HG03025 (cell line): ENCODE measurements around the gene GCN1.
"Not testable (repeated sequence)": the region's sequence is repeated elsewhere in the genome, so short reads cannot be mapped to it uniquely, and the experiment has no call there.

Experiments used
- ATAC-seq: cut with Tn5 transposase; IDR thresholded peaks from one replicate; pipeline ENCODE4 v1.9.1; 2021; ENCODE audit warnings: mild to moderate bottlenecking, moderate library complexity; ENCODE audit not compliant: unreplicated experiment, low FRiP score

Gene GCN1

GRCh38 chr12:120215357-120215735 lies 20.8 kb upstream of the GCN1 start:
- no peak for ATAC-seq

- no peak for ATAC-seq
Measured at GRCh38 chr12:120214626-120215356, 20.3 kb upstream of the GCN1 start.

GRCh38 chr12:120213758-120214157 lies 19.2 kb upstream of the GCN1 start:
- ATAC-seq = no peak

- ATAC-seq = not testable (repeated sequence)
Measured at GRCh38 chr12:120213182-120213581, 18.7 kb upstream of the GCN1 start.

GRCh38 chr12:120212301-120212700 lies 17.8 kb upstream of the GCN1 start:
- ATAC-seq = no peak

- ATAC-seq = no peak
Measured at GRCh38 chr12:120211904-120212283, 17.4 kb upstream of the GCN1 start.

GRCh38 chr12:120211243-120211903 lies 16.9 kb upstream of the GCN1 start:
- ATAC-seq = no peak

- no peak for ATAC-seq
Measured at GRCh38 chr12:120209851-120210250, 15.3 kb upstream of the GCN1 start.

GRCh38 chr12:120207227-120207626 lies 12.7 kb upstream of the GCN1 start:
- ATAC-seq = no peak

- ATAC-seq = not testable (repeated sequence)
Measured at GRCh38 chr12:120206781-120207180, 12.3 kb upstream of the GCN1 start.

- ATAC-seq = no peak
Measured at GRCh38 chr12:120206228-120206627, 11.7 kb upstream of the GCN1 start.

- no peak for ATAC-seq
Measured at GRCh38 chr12:120204171-120204570, 9.7 kb upstream of the GCN1 start.

- ATAC-seq = no peak
Measured at GRCh38 chr12:120200364-120200800, 5.9 kb upstream of the GCN1 start.

- ATAC-seq = no peak
Measured at GRCh38 chr12:120199595-120200306, 5.2 kb upstream of the GCN1 start.

- ATAC-seq = no peak
Measured at GRCh38 chr12:120199025-120199424, 4.5 kb upstream of the GCN1 start.

GRCh38 chr12:120197542-120197887 lies 3.0 kb upstream of the GCN1 start:
- no peak for ATAC-seq

GRCh38 chr12:120196817-120197541 lies 2.5 kb upstream of the GCN1 start:
- ATAC-seq = not testable (repeated sequence)

- no peak for ATAC-seq
Measured at GRCh38 chr12:120196363-120196762, 1.8 kb upstream of the GCN1 start.

GRCh38 chr12:120194226-120194533 lies 335 bp downstream of the GCN1 start:
- no peak for ATAC-seq

GRCh38 chr12:120193286-120193685 lies 1.2 kb downstream of the GCN1 start:
- not testable (repeated sequence) for ATAC-seq

- no peak for ATAC-seq
Measured at GRCh38 chr12:120190985-120191480, 3.5 kb downstream of the GCN1 start.
